H1 (cell line): ENCODE results near the gene MKLN1. TPM values are rescaled to one million over a fixed set of nuclear protein-coding genes. Genes with fewer than 3 reads are reported as not detected.

Source experiments
- CTCF ChIA-PET: fragments of 300-600 bp; sonication (Branson Sonifier 250); formaldehyde crosslinking; loops from one replicate; lab custom pipeline; 2021; ENCODE audit not compliant: partially characterized antibody; lab: Charles Lee
- POLR2A ChIA-PET: fragments of 300-600 bp; sonication (Branson Sonifier 250); formaldehyde crosslinking; loops from one replicate; lab custom pipeline; 2021; ENCODE audit warnings: inconsistent platforms; ENCODE audit not compliant: partially characterized antibody; lab: Charles Lee
- DNase-seq, 2 experiments: peaks; one replicate each; pipeline versions ENCODE4 v3.0.0 to v3.0.0-alpha.2; 2010 to 2022; ENCODE audit warnings: low spot score in 2 of 2, low read depth in 1 of 2, mixed read lengths in 1 of 2
- FAIRE-seq: peaks from 2 replicates; lab custom pipeline; 2011; peaks lifted over from hg19 to GRCh38; lab: Jason Lieb, UNC
- H2AFZ ChIP-seq: 2 replicates; pipeline ENCODE4 v1.8.1; 2012; ENCODE audit warnings: low read length, inconsistent platforms
- H2AK5ac ChIP-seq: 2 replicates; pipeline ENCODE4 v1.6.1; 2013; ENCODE audit warnings: low read depth, low read length
- H2BK120ac ChIP-seq: replicated peaks from 2 replicates; pipeline ENCODE3; 2013; ENCODE audit warnings: low read depth, low read length, inconsistent platforms
- H2BK12ac ChIP-seq: 2 replicates; pipeline ENCODE4 v1.6.1; 2013; ENCODE audit warnings: low read depth, low read length
- H2BK15ac ChIP-seq: 2 replicates; pipeline ENCODE4 v1.6.1; 2013; ENCODE audit warnings: low read length
- H2BK20ac ChIP-seq: 2 replicates; pipeline ENCODE4 v1.6.1; 2013; ENCODE audit warnings: low read length
- H2BK5ac ChIP-seq: 2 replicates; pipeline ENCODE4 v1.6.1; 2013; ENCODE audit warnings: low read depth, low read length
- H3K14ac ChIP-seq: 2 replicates; pipeline ENCODE4 v1.6.1; 2013; ENCODE audit warnings: inconsistent platforms; ENCODE audit not compliant: insufficient read length
- H3K18ac ChIP-seq: 2 replicates; pipeline ENCODE4 v1.6.1; 2013; ENCODE audit warnings: low read length; ENCODE audit errors: extremely low read depth
- H3K23ac ChIP-seq: 2 replicates; pipeline ENCODE4 v1.6.1; 2013; ENCODE audit warnings: inconsistent platforms; ENCODE audit not compliant: insufficient read length
- H3K23me2 ChIP-seq: 2 replicates; pipeline ENCODE4 v1.6.1; 2013; ENCODE audit warnings: low read depth, low read length
- H3K27ac ChIP-seq: 2 replicates; pipeline ENCODE4 v1.6.1; 2011; ENCODE audit warnings: low read depth, low read length, inconsistent platforms
- H3K27me3 ChIP-seq, 4 experiments: replicated peaks in 1 of 4; 1 replicate in 1 of 4; 2 replicates in 3 of 4; pipeline versions ENCODE4 v1.6.1 to v1.8.1; 2011 to 2013; ENCODE audit warnings: low read length in 3 of 4, mild to moderate bottlenecking in 3 of 4, inconsistent platforms in 2 of 4, mixed read lengths in 2 of 4, moderate library complexity in 1 of 4; ENCODE audit not compliant: control insufficient read depth in 3 of 4, insufficient read depth in 3 of 4; ENCODE audit errors: extremely low read depth in 1 of 4
- H3K36me3 ChIP-seq, 4 experiments: 2 replicates each; pipeline versions ENCODE4 v1.6.1 to v1.8.1; 2011 to 2013; ENCODE audit warnings: mild to moderate bottlenecking in 4 of 4, low read length in 3 of 4, moderate library complexity in 2 of 4, control low read depth in 1 of 4, inconsistent platforms in 1 of 4; ENCODE audit not compliant: insufficient read depth in 4 of 4, control insufficient read depth in 2 of 4
- H3K4ac ChIP-seq: replicated peaks from 2 replicates; pipeline ENCODE3; 2013; ENCODE audit warnings: low read length, low read depth, mixed read lengths, inconsistent platforms; ENCODE audit not compliant: insufficient read length
- H3K4me1 ChIP-seq, 4 experiments: replicated peaks in 1 of 4; 1 replicate in 1 of 4; 2 replicates in 3 of 4; pipeline versions ENCODE4 v1.6.1 to v1.8.1; 2011 to 2013; ENCODE audit warnings: low read length in 3 of 4, inconsistent platforms in 2 of 4, mixed read lengths in 1 of 4; ENCODE audit not compliant: insufficient read depth in 4 of 4, control insufficient read depth in 3 of 4
- H3K4me2 ChIP-seq, 2 experiments: 2 replicates each; pipeline versions ENCODE4 v1.6.1 to v1.8.1; 2011 to 2013; ENCODE audit warnings: low read depth in 2 of 2, low read length in 2 of 2, control low read depth in 1 of 2, inconsistent platforms in 1 of 2, mild to moderate bottlenecking in 1 of 2; ENCODE audit not compliant: insufficient read depth in 1 of 2
- H3K4me3 ChIP-seq, 4 experiments: fragments of 200-600, 300-600 bp in 1 of 4; sonication (generic), shearing (Covaris generic), sonication (Bioruptor Twin) in 1 of 4; 2 replicates each; pipeline versions ENCODE4 v1.5.1 to v1.8.1; 2011 to 2016; ENCODE audit warnings: low read length in 4 of 4, low read depth in 3 of 4, control low read depth in 2 of 4, inconsistent platforms in 2 of 4, mild to moderate bottlenecking in 2 of 4, mixed read lengths in 1 of 4, moderate library complexity in 1 of 4; ENCODE audit not compliant: insufficient read depth in 2 of 4; ENCODE audit errors: extremely low read depth in 1 of 4
- H3K56ac ChIP-seq: replicated peaks from 2 replicates; pipeline ENCODE3; 2013; ENCODE audit warnings: low read depth, mild to moderate bottlenecking, mixed read lengths, low read length, inconsistent platforms; ENCODE audit not compliant: insufficient read length
- H3K79me1 ChIP-seq: 2 replicates; pipeline ENCODE4 v1.6.1; 2013; ENCODE audit warnings: low read depth, low read length, control low read depth
- H3K79me2 ChIP-seq, 2 experiments: 2 replicates each; pipeline versions ENCODE4 v1.6.1 to v1.8.1; 2012 to 2013; ENCODE audit warnings: low read length in 2 of 2, mild to moderate bottlenecking in 2 of 2, inconsistent platforms in 1 of 2; ENCODE audit not compliant: insufficient read depth in 2 of 2, control insufficient read depth in 1 of 2
- H3K9ac ChIP-seq, 4 experiments: replicated peaks in 1 of 4; 1 replicate in 1 of 4; 2 replicates in 3 of 4; pipeline versions ENCODE4 v1.6.1 to v1.8.1; 2011 to 2013; ENCODE audit warnings: low read depth in 3 of 4, low read length in 3 of 4, control low read depth in 2 of 4, mild to moderate bottlenecking in 2 of 4, moderate library complexity in 2 of 4, inconsistent platforms in 1 of 4; ENCODE audit errors: extremely low read depth in 1 of 4
- H3K9me3 ChIP-seq, 2 experiments: 2 replicates each; pipeline versions ENCODE4 v1.6.1 to v1.8.1; 2012 to 2013; ENCODE audit warnings: mild to moderate bottlenecking in 2 of 2, moderate library complexity in 2 of 2, control low read depth in 1 of 2, inconsistent platforms in 1 of 2, low read depth in 1 of 2, low read length in 1 of 2, mixed read lengths in 1 of 2; ENCODE audit not compliant: insufficient read depth in 2 of 2
- H4K20me1 ChIP-seq, 2 experiments: replicated peaks in 1 of 2; 2 replicates each; pipeline versions ENCODE3 to v1.8.1; 2011 to 2013; ENCODE audit warnings: inconsistent platforms in 2 of 2, low read length in 2 of 2, mild to moderate bottlenecking in 1 of 2; ENCODE audit not compliant: insufficient read depth in 2 of 2, control insufficient read depth in 1 of 2
- H4K5ac ChIP-seq: 2 replicates; pipeline ENCODE4 v1.6.1; 2013; ENCODE audit warnings: low read length, low read depth, mixed read lengths, inconsistent platforms; ENCODE audit not compliant: insufficient read length
- H4K8ac ChIP-seq: 2 replicates; pipeline ENCODE4 v1.8.0; 2013; ENCODE audit warnings: mild to moderate bottlenecking, moderate library complexity, low read length, inconsistent platforms; ENCODE audit not compliant: insufficient read depth; ENCODE audit errors: extremely low read depth
- H4K91ac ChIP-seq: replicated peaks from 2 replicates; pipeline ENCODE3; 2013; ENCODE audit warnings: low read length, mixed read lengths, inconsistent platforms; ENCODE audit not compliant: insufficient read length
- CBX8 ChIP-seq: fragments of 300-800, 300-1000 bp; sonication (generic); IDR thresholded peaks from 2 replicates; pipeline ENCODE4 v1.7.1; 2016; ENCODE audit warnings: low read depth, low read length, borderline replicate concordance
- POLR2AphosphoS5 ChIP-seq: IDR thresholded peaks from 2 replicates; pipeline ENCODE4 v1.6.1; 2011; ENCODE audit warnings: low read depth, low read length
- SUZ12 ChIP-seq: fragments of 200-600 bp; sonication (generic); IDR thresholded peaks from 2 replicates; pipeline ENCODE4 v1.6.1; 2012; ENCODE audit warnings: mild to moderate bottlenecking, inconsistent platforms, low read length, moderate library complexity, mixed read lengths
- WGBS, 2 experiments: shearing (Covaris generic) in 1 of 2; methylation state at CpG; one replicate each; pipeline versions ENCODE4 v1.1.6 to v1.1.7; 2013 to 2015; ENCODE audit warnings: low lambda C conversion rate in 2 of 2, mixed read lengths in 2 of 2, inconsistent platforms in 1 of 2, low coverage in 1 of 2, missing lambda C conversion rate in 1 of 2; ENCODE audit not compliant: insufficient replicate concordance in 2 of 2, insufficient coverage in 1 of 2, insufficient read length in 1 of 2; ENCODE audit errors: extremely low coverage in 1 of 2, missing lambda C conversion rate in 1 of 2; 5-methylcytosine and 5-hydroxymethylcytosine counted together
- polyA plus RNA-seq, 7 experiments: library from polyadenylated mRNA; depleted of rRNA in 3 of 7; stranded (reverse) in 5 of 7; unstranded in 2 of 7; fragments of >200 nt in 5 of 7; fragments of 200-250 nt in 2 of 7; gene quantifications; 1 replicate in 5 of 7; 2 replicates in 1 of 7; 4 replicates in 1 of 7; pipeline versions ENCODE4 v1.2.1 to v1.2.3, GENCODE V29; 2011 to 2013; ENCODE audit warnings: missing spikeins in 2 of 7, mixed read lengths in 2 of 7
- total RNA-seq: library from RNA; stranded (reverse); fragmentation: NEBNext Ultra II Directional; extraction: Animal tissue kit (Norgen Biotek cat#: 25700); gene quantifications from 2 replicates; pipeline ENCODE4 v1.2.1, GENCODE V29; 2021

MKLN1 gene
- total and polyA plus RNA-seq, 2 of the 8 experiments (the other 6 are each of a cell fraction or from before 2014, with no cell fraction given): 22.3 to 50.9 TPM

DNA sequence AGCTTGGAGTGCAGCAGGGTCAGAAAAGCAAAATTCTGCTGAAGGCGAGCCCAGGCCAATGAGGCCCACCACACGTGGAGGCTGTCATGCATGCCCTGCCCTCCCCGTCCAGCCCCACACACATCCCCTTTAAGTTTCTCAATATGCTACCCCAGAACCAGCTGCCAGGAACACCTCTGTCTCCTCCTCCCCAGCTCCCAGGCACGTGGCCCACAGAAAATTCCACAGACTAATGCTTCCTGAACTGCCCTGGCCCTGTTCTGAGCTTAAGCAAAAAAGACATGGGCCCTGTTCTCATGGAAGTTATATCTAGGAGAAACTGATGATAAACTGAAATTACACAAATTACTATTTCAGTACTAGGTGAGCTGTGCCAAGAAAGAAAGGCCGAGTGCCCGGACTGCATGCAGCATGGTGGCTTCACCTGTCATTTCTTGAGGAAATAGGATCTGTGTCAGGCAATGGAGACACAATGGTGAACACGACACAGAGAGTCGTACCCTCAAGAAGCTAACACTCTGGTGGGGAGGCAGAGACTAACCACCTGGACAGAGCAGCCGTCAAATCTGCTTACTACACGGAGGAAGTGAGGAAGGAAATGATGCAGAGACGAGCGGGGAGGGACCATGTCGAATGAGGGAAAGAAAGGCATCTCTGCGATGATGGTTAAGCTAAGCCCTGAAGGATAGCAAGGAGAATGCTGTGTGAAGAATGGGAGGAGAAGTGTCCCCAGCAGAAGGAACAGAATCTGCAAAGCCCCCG, 184.3 kb downstream of the MKLN1 start:
- Histone ChIP-seq H3K79me2 (peaks cover 19 to 95% of the 10 kb centered on the region in 2 experiments; a peak in 3 of 4 replicates), H3K23ac (no peak overlapping the region), H4K5ac (no peak overlapping the region), H3K4me3 (no peak overlapping the region), H2BK120ac (no peak overlapping the region), H2BK20ac (no peak overlapping the region), H2BK15ac (no peak overlapping the region), H2BK5ac (0 out of 2 replicates have a peak overlapping the region, but pooled peaks have one; percentile 55), H3K36me3 (peaks cover 41 to 56% (median 46%) of the 10 kb centered on the region in 4 experiments), H4K91ac (no peak overlapping the region), H3K27me3 (no peaks in the 10 kb centered on the region), H3K56ac (no peak overlapping the region), H4K20me1 (peaks cover 46 to 53% of the 10 kb centered on the region in 2 experiments), H3K23me2 (no peaks in the 10 kb centered on the region), H4K8ac (no peak overlapping the region; the same call in 1 of the 2 replicates), H3K79me1 (peaks cover 8% of the 10 kb centered on the region), H3K4me1 (peaks cover 0 to 12% (median 4%) of the 10 kb centered on the region in 4 experiments; a peak in 5 of 7 replicates), H3K27ac (no peak overlapping the region), H3K9me3 (no peaks in the 10 kb centered on the region), H2AK5ac (no peak overlapping the region), H3K4me2 (no peak overlapping the region), H3K4ac (no peak overlapping the region), H3K18ac (no peak overlapping the region), H3K9ac (no peak overlapping the region), H2AFZ (no peak overlapping the region), H3K14ac (no peak overlapping the region), H2BK12ac (no peak overlapping the region)
- ChIA-PET CTCF (interaction anchor here (0.6 to 6.7 kb wide), 14 partner anchors 8 to 259 kb away, joined by 3 to 60 read pairs (median 5); no protein-coding TSS in a partner anchor), POLR2A (interaction anchor here (1.0 to 1.5 kb wide), 5 partner anchors 9 to 27 kb away, joined by 3 to 5 read pairs (median 4); no protein-coding TSS in a partner anchor)
- no peak for TF ChIP-seq SUZ12
- no peak for TF ChIP-seq CBX8
- TF ChIP-seq POLR2AphosphoS5: no peak; the same call in 1 of the 2 replicates
- FAIRE-seq (no peak), DNase-seq (peak in 1 of 2 experiments; percentile 28)
- 87% methylated on average over 15 of the region's 15 CpGs; no CpG with 5 or more reads in 1 of the 2 experiments for WGBS, 2 experiments
